Endothelial cell of hepatic sinusoid (primary cell): ENCODE results near the gene FAM193A.
"Not testable (repeated sequence)": the region's sequence is repeated elsewhere in the genome, so short reads cannot be mapped to it uniquely, and the experiment has no call there.

ENCODE experiments used
- in situ Hi-C: cut with HindIII; loops from 2 replicates; pipeline ENCODE4 v1.10.0; 2017; ENCODE audit warnings: low sequenced_read_pairs

FAM193A gene

GRCh38 chr4:2572076-2572475 lies 35.6 kb downstream of the FAM193A start:
- in situ Hi-C loops = no loop called here

DNA sequence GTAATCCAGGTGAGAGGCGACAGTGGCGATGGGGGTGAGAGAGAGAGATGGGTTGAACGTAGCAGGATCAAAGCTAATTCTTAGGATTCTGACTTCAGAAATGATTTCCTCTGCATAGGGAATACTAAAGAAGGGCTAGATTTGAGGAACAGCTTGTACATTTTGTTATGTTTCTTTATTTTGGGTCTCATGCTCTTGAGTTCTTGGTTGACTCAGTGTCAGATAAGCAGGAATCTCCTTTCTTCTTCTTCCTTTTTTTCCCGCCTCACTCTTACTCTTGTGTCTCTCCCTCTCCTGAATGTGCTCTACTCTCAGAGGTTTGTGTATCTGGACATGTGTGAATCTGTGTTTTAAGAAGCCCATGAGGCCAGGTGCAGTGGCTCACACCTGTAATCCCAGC lies 36.4 kb downstream of the FAM193A start:
- in situ Hi-C loops = no loop called here

- in situ Hi-C loops = no loop called here
These were observed 37.6 kb downstream of the FAM193A start for GRCh38 chr4:2574009-2574408.

DNA sequence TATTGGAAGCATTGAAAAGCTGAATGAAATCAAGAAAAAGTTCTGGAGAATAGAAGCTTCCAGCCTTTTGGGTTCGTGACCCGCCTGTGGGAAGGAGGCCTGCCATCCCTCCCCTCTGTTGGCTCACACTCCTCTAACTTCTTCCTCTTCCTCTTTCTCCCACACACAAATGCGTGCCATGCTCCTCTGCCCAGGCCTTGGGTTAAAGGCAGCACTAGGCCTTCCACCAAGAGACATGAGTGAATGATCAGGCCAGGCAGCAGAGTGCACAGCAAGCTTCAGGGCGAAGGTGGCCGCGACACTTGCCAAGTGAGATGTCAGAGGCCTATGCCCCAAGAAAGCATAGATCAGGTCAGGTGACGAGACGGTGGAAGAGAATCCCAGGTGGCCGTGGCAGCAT lies 38.4 kb downstream of the FAM193A start:
- in situ Hi-C loops = no loop called here

DNA sequence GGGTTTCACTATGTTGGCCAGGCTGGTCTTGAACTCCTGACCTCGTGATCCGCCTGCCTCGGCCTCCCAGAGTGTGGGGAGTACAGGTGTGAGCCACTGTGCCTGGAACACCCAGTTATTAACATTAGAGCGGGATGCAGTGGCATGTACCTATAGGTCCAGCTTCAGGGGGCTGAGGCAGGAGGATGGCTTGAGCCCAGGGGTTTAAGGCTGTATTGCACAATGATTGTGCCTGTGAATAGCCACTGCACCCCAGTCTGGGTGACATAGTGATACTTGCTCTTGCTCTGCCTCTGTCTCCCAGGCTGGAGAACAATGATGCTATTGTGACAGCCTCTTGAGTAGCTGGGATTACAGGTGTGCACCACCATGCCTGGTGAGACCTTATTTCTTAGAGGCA lies 39.8 kb downstream of the FAM193A start:
- in situ Hi-C loops = no loop called here

DNA sequence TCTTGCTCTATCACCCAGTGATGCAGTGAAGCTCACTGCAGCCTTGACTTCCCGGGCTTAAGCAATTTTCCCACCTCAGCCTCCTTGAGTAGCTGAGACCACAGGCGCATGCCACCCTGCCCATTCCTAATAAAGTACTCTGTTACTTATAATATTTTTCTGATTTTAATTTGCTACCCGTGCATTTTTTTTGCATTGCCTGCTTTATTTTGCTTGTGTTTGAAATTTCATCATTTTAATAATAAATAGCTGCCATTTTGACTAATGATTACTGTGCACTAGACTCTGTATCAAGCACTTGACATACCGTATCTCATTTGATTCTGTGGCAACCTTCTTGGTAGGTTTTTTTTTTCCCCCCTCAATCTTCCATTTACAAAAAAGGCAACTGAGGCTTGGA lies 41.7 kb downstream of the FAM193A start:
- in situ Hi-C loops = no loop called here

- in situ Hi-C loops = no loop called here
These were observed 43.5 kb downstream of the FAM193A start for GRCh38 chr4:2579910-2580309.

- in situ Hi-C loops = no loop called here
These were observed 46.6 kb downstream of the FAM193A start for GRCh38 chr4:2583092-2583491.

- in situ Hi-C loops = no loop called here
These were observed 47.1 kb downstream of the FAM193A start for GRCh38 chr4:2583517-2583916.

DNA sequence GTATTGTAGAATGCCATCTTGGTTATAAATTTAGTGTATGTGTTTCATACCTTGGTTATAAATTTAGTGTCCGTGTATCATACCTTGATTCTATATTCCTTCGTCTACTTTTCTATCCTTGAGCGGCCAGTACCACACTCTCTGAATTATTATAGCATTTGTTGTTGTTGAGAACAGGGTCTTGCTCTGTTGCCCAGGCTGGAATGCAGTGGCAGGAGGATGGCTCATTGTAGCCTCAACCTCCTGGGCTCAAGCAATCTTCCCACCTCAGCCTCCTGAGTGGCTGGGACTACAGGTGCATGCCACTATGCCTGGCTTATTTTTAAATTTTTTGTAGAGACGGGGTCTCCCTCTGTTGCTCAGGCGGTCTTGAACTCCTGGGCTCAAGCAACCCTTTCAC lies 50.1 kb downstream of the FAM193A start:
- in situ Hi-C loops = no loop called here

GRCh38 chr4:2587213-2587823 lies 50.9 kb downstream of the FAM193A start:
- in situ Hi-C loops = no loop called here

DNA sequence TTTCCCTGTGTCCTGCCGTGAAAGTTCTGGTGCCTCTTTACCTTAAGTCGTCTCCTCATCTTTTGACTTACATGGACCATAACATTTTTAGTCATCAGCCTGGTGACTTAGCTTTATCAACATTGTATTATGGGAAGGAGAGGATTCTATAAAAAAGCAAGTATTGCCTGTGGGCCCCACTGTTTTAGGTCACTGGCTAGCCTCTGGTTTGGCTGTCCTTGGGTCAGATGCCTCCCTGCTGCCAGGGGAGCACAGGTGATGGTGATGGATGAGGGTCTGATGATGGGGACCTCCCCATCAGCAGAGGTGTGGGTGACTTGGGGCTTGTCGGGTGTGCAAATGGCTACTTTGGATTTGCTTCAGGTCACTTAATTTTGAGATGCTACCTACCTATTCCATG lies 51.8 kb downstream of the FAM193A start:
- in situ Hi-C loops = no loop called here

GRCh38 chr4:2591189-2591588 lies 54.7 kb downstream of the FAM193A start:
- in situ Hi-C loops = no loop called here

DNA sequence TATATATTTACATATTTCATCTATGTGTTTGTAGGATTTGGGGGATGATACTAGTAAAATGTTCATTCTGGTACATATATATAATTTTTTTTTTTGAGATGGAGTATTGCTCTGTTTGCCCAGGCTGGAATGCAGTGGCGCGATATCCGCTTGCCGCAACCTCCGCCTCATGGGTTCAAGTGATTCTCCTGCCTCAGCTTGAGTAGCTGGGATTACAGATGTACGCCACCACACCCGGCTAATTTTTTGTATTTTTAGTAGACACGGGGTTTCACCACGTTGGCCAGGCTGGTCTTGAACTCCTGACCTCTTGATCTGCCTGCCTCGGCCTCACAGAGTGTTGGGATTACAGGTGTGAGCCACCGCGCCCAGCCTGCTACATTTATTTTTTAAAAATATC lies 55.6 kb downstream of the FAM193A start:
- in situ Hi-C loops = not testable (repeated sequence)

- in situ Hi-C loops = no loop called here
These were observed 56.1 kb downstream of the FAM193A start for GRCh38 chr4:2592572-2592971.

DNA sequence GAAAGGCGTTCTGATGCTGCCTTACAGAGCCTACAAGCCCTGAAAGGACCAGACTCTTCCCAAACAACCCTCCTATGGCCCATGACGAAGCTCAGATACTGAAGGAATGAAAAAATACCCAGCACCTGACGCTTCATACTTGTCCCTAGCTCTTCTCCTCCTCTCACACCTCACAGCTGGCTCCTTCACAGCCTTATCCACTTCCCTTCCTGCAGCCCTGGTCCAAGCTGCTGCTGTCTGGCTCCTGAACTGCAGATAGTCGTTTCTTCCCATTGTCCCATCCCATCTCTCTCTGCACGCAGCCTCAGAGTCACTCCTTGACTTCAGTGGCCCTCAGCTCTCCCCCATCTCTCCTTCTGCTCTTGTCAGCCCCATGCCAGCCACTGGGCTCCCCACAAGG lies 56.6 kb downstream of the FAM193A start:
- in situ Hi-C loops = no loop called here

DNA sequence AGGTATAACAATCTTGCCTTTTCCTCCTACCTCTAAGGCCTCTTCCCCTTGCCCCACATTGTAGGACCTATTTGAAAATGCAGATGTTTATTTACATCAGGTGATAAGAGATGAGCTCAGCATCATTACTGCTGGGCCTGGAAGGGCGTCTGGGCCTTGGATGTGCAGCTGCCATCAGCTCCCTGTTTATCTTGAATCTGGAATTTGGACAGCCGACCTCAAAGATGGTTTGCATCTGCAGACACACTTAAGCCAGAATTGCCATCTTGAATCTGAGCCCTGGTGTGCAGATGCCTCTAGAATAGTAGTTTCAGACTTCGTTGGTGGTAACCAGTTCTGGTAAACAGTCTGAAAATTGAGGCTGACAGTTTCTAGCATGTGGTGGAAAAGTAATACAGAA lies 59.0 kb downstream of the FAM193A start:
- in situ Hi-C loops = no loop called here

GRCh38 chr4:2595952-2596552 lies 59.6 kb downstream of the FAM193A start:
- in situ Hi-C loops = no loop called here

- in situ Hi-C loops = no loop called here
These were observed 60.2 kb downstream of the FAM193A start for GRCh38 chr4:2596611-2597010.

- in situ Hi-C loops = no loop called here
These were observed 62.3 kb downstream of the FAM193A start for GRCh38 chr4:2598511-2599303.

GRCh38 chr4:2599304-2599654 lies 62.8 kb downstream of the FAM193A start:
- in situ Hi-C loops = no loop called here

DNA sequence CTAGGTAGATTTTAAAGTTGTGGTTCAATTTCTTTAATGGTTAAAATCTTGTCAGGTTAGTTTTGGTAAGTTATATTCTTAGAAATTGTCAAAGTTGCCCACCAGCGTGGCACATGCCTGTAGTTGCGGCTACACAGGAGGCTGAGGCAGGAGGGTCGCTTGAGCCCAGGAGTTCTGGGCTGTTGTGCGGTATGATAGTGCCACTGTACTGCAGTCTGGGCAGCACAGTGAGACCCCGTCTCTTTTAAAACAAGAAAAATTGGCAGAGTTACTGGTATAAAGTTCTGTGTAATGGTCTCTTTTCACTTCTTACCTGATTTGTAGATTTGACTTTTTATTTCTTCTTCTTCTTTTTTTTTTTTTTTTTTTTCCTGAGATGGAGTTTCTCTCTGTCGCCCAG lies 64.4 kb downstream of the FAM193A start:
- in situ Hi-C loops = no loop called here
